ENCODE results near the gene CHST11. TPM values are rescaled to one million over a fixed set of nuclear protein-coding genes. Genes with fewer than 3 reads are reported as not detected.

Gene CHST11
- total RNA-seq, 1 donor from 2014 or later = 15.5 TPM

GRCh38 chr12:104752016-104752415 is 295.3 kb downstream of the CHST11 start:
- Mint-ChIP-seq H3K36me3 (peaks cover 5% of the 10 kb centered on the region), H3K4me1 (ENCODE audit: unreplicated experiment) (peaks cover 24% of the 10 kb centered on the region), H3K27me3 (no peaks in the 10 kb centered on the region), H3K4me3 (no peak overlapping the region), H3K9me3 (peaks cover 4% of the 10 kb centered on the region), H3K27ac (no peak overlapping the region)
- no peak for TF ChIP-seq CTCF (conservative IDR thresholded peaks at IDR 0.05)
- peak; percentile 15 for DNase-seq (ENCODE audit: extremely low spot score, unreplicated experiment)

- H3K27me3 Mint-ChIP-seq = no peaks in the 10 kb centered on the region
- peaks cover 11% of the 10 kb centered on the region for H3K36me3 Mint-ChIP-seq
- H3K9me3 Mint-ChIP-seq = peaks cover 4% of the 10 kb centered on the region
- no peak for DNase-seq (ENCODE audit: extremely low spot score, unreplicated experiment)
- TF ChIP-seq CTCF (conservative IDR thresholded peaks at IDR 0.05) = no peak
- H3K27ac Mint-ChIP-seq = no peak overlapping the region
- peaks cover 15% of the 10 kb centered on the region for H3K4me1 Mint-ChIP-seq (ENCODE audit: unreplicated experiment)
- no peak overlapping the region for H3K4me3 Mint-ChIP-seq
Measured at GRCh38 chr12:104752881-104753280, 296.1 kb downstream of the CHST11 start.

- no peak overlapping the region for H3K4me3 Mint-ChIP-seq
- no peaks in the 10 kb centered on the region for H3K9me3 Mint-ChIP-seq
- TF ChIP-seq CTCF (conservative IDR thresholded peaks at IDR 0.05) = no peak
- H3K36me3 Mint-ChIP-seq = peaks cover 20% of the 10 kb centered on the region
- H3K27ac Mint-ChIP-seq = no peak overlapping the region
- no peak for DNase-seq (ENCODE audit: extremely low spot score, unreplicated experiment)
- no peaks in the 10 kb centered on the region for H3K4me1 Mint-ChIP-seq (ENCODE audit: unreplicated experiment)
- no peaks in the 10 kb centered on the region for H3K27me3 Mint-ChIP-seq
Measured at GRCh38 chr12:104756901-104757300, 300.2 kb downstream of the CHST11 start.

GRCh38 chr12:104758771-104759170 is 302.0 kb downstream of the CHST11 start:
- Mint-ChIP-seq H3K27ac (no peak overlapping the region), H3K4me1 (ENCODE audit: unreplicated experiment) (no peaks in the 10 kb centered on the region), H3K36me3 (peaks cover 20% of the 10 kb centered on the region), H3K4me3 (no peak overlapping the region), H3K9me3 (no peaks in the 10 kb centered on the region), H3K27me3 (no peaks in the 10 kb centered on the region)
- no peak for DNase-seq (ENCODE audit: extremely low spot score, unreplicated experiment)
- no peak for TF ChIP-seq CTCF (conservative IDR thresholded peaks at IDR 0.05)

- DNase-seq (ENCODE audit: extremely low spot score, unreplicated experiment) = no peak
- Mint-ChIP-seq H3K36me3 (peaks cover 20% of the 10 kb centered on the region), H3K27ac (peak overlapping the region; percentile 19), H3K4me3 (no peak overlapping the region), H3K9me3 (no peaks in the 10 kb centered on the region), H3K4me1 (ENCODE audit: unreplicated experiment) (no peaks in the 10 kb centered on the region), H3K27me3 (no peaks in the 10 kb centered on the region)
- peak; percentile 34 for TF ChIP-seq CTCF (conservative IDR thresholded peaks at IDR 0.05)
Measured at GRCh38 chr12:104761091-104761490, 304.3 kb downstream of the CHST11 start.

- H3K27ac Mint-ChIP-seq = peak overlapping the region; percentile 19
- H3K9me3 Mint-ChIP-seq = no peaks in the 10 kb centered on the region
- no peaks in the 10 kb centered on the region for H3K27me3 Mint-ChIP-seq
- H3K36me3 Mint-ChIP-seq = peaks cover 19% of the 10 kb centered on the region
- H3K4me3 Mint-ChIP-seq = no peak overlapping the region
- no peak for TF ChIP-seq CTCF (conservative IDR thresholded peaks at IDR 0.05)
- H3K4me1 Mint-ChIP-seq (ENCODE audit: unreplicated experiment) = no peaks in the 10 kb centered on the region
- DNase-seq (ENCODE audit: extremely low spot score, unreplicated experiment) = no peak
Measured at GRCh38 chr12:104761611-104762010, 304.9 kb downstream of the CHST11 start.
